Pulmonary artery endothelial cell (primary cell): ENCODE measurements around the gene SLC8A2. TPM values are rescaled to one million over a fixed set of nuclear protein-coding genes. Genes with fewer than 3 reads are reported as not detected.

ENCODE experiments used
- DNase-seq: peaks from one replicate; pipeline ENCODE4 v3.0.0-alpha.2; 2011; ENCODE audit warnings: low read depth, low spot score
- total RNA-seq: library from RNA; depleted of rRNA; stranded (reverse); fragments of >200 nt; gene quantifications from 2 replicates; pipeline ENCODE4 v1.2.3, GENCODE V29; 2014

The SLC8A2 gene
- total RNA-seq, 1 donor from 2014 or later: not detected

DNA sequence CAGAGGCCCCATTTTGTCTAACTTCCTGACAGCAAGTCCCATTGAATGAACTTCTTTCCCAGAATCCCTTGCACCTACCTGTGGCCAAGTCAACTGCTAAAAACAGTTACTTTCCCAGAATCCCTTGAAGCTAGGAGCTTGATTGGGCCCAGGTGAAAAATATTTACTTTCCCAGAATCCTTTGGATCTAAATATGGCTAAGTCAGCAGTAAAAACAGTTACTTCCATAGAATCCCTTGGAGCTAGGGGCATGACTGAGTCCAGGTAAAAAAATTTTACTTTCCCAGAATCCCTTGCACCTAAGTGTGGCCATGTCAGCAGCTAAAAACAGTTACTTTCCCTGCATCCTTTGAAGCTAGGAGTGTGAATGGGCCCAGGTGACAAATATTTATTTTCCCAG is 39.2 kb downstream of the SLC8A2 start:
- DNase-seq: no peak

DNA sequence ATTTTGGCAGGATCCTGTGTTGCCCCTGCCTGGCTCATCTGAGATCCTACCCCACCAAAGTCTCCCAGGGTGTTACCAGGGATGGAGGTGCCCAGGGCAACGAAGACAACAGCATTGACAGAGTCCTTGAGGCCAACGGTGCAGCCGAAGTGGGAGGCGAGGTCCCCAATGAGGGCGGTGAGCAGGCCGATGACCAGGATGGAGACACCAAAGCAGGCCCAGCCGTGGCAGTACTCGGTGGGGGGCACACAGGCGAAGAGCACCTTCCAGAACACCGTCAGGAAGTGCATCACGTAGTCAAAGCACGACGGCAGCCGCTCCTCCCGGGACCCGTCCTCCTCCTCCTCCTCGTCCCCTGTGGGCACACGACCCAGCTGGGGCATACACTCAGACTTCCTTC is 39.6 kb downstream of the SLC8A2 start:
- DNase-seq: no peak

DNA sequence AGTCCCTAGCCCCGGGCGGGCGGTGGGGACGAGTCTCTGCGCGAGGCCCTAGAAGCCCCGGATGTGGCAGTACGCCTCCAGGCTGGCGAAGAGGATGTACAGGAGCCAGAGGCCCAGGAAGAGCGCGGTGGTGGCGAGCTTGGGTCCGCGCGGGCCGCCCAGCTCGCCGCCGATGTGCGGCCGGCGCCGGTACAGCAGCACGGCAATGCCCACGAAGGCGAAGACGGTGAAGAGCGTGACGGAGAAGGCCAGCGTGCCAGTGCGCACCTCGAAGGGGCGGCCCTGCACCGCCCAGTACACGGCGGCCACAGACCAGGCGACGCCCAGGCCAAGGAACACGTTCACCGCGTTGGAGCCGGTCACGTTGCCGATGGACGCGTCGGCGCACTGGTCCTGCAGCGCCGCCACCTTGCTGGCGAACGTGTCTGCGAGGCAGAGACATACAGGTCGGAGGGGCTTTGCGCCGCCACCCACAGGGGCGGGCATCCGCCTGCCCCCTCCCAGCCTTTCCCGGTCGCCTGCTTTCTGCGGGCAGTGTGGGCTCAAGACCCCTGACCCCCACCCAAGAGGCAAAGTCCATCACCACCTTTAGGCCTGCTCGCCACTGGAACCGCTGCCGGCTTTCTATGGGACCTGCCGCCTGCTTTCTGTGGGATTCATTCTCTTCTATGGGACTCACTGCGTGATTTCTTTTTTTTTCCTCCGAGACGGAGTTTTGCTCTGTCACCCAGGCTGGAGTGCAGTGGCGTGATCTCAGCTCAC is 41.5 kb downstream of the SLC8A2 start:
- no peak for DNase-seq

DNA sequence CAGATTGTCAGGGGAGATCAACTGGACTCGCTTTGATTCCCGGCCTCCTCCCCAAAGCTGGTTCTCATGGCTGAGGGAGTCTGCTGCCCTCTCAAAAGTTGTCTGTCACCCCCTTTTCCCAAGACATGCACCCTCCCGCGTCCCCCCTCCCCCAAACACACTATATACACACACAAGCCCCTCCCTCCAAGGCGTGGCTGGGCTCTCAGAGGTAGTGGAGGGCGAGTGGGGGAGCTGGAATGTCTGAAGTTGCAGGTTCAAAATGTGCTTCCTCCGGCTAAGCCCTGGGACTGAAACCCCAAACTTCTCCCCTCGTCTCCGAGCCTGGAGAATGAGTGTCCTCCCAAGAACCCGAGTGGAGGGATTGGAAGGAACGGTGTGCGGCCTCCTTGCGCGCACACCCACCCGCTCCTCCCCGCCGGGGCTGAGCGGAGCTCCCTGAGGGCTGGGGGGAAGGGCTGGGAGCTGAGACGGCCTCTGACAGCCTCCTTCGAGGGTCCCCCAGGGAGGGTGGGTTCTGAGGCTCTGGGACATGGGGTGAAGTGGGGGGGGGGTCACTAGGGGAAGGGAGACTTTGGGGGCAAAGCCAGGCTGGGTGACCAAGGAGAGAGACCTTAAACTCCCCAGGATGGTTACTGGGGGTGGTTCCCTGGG is 42.4 kb downstream of the SLC8A2 start:
- no peak for DNase-seq

DNA sequence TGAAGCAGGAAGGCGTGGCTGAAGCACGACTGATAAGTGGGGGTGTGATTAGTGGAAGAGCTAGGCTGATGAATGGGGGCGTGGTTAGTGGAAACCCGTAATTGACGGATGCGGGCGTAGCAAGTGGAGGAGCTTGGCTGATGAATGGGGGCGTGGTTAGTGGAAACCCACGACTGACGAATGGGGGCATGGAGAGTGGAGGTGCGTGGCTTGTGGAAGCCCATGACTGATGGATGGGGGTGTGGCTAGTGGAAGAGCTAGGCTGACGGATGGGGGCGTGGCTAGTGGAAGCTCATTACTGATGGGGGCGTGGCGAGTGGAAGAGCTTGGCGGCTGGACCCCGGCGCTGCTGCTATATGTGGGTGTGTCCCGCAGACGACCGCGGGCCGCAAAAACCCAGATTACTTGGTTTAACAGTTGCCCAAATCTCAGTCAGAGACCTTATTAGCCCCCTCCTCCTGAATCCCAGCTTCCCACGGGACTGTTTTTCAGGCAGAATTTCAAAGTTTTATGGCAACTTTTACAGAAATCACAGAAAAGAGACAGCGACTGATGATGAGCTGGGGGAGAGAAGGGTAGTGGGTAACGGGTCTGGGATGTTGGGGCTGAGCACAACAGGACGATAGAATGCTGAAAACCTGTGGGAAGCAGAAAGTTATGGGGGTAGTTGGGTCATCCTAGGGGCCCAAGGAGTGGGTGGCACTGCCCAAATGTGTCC is 43.4 kb downstream of the SLC8A2 start:
- peak; percentile 97 for DNase-seq

DNA sequence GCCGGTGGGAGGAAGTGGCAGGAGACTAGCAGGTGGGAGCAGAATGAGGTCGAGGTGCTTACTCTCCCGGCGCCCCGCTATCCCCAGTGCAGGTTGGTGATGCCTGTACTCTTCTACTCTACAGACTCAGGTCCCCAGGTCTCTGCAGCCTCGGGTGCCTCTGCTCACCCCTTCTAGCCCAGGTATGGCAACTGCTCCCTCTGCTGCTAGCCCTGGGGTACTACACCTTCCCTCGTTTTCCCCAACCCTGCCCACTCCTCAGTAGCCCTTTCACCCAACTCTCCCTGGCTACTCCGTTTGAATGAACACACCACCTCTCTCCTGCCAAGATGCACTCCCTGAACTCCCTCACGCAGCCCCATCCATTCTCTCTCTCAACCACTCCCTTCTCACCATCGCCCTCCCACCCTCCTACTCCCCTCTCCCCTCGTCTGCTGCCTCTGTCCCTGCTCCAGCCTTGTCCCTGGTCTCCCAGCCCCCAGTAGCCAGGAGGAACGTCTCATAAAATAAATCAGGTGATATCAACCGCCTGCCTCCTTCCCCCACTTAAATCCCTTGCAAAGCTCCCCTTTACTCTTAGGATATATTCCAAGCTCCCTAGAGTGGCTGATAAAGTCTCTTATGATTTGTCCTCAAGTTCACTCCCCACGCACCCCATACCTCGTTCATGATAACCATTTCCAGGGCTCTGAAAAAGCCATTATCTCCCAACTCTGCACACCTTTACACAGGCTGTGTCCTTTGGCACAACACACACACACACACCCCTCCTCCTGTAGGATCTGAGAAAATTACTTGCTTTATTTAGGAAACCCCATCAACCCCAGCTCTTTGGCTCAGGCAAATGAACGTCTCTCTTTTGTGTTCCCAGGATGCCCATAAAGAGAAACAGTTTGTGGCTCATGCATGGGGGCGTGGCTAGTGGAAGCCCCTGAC is 44.2 kb downstream of the SLC8A2 start:
- no peak for DNase-seq

DNA sequence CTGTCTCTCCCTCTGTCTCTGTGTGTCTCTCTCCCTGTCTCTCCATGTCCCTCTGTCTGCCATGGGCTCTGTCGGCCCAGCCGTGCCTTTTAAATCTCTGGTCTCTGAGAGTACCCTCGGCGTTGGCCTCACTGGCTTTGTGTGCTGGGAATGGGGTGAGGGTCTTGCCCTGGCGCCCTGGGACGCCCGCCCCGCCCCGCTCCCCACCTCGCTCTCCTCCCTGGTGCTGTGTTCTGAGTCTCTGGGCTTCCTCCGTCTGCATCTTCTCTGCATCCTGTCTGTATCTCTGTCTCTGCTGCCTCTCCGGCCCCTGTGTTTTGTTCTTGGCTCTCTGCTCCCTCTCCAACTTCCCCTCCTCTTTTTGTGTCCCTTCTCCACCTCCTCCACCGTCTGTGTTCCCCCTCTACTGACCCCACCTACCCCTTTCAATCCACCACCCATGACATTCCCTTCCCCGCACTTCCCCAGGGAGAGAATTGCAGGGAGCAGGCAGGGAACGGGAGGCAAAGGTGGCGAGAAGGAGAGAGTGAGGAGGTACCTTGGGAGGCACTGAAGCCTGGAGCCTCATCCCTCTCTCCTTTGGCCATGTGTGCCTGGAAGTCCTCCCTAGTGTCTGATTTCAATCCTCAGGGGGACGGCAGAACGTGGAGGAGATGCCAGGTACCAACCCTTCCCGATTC is 48.4 kb downstream of the SLC8A2 start:
- DNase-seq: no peak

DNA sequence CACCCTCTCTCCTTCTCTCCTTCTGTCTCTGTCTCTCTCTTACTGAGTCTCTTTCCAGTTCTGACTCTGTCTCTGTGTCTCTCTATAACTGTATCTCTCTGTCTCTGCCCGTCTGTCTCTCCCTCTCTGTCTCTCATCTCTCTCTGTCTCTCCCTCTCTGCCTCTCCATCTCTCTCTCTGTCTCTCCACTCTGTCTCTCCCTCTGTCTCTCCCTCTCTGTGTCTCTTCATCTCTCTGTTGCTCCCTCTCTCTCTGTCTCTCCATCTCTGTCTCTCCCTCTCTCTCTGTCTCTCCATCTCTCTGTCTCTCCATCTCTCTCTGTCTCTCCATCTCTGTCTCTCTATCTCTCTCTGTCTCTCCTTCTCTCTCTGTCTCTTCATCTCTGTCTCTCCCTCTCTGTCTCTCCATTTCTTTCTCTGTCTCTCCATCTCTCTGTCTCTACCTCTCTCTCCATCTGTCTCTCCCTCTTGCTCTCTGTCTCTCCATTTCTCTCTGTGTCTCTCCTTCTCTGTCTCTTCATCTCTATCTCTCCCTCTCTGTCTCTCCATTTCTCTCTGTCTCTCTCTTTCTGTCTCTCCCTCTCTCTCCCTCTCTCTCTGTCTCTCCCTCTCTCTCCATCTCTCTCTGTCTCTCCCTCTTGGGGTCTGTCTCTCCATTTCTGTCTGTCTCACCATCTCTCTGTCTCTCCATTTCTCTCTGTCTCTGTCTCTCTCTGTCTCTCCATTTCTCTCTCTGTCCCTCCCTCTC is 49.1 kb downstream of the SLC8A2 start:
- no peak for DNase-seq

DNA sequence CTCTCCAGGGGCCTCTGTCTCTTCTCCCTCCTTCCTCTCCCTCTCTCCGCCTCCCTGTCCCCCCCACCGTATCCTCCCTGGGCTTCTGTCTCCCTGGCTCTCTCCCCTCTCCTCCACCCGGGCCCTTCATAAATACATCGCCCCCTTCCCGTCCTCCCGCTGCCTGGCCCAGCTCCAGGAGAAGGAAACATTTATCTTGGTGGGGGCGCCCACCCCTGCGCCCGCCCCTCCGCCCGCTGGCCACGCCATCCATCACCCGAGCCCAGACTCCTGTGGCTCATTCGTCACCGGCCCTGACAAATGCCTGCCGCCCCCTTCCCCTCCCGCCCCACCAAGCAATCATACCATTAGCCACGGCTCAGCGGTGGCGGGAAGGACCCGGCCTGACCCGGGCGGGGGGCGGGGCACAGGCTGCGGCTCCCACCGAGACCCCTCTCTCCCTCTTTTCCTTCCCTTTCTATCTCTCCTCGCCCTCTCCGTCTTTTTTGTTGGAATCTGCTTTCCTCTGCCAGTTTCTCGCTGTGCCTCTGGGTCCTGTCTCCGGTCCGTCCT is 49.8 kb downstream of the SLC8A2 start:
- DNase-seq: no peak

DNA sequence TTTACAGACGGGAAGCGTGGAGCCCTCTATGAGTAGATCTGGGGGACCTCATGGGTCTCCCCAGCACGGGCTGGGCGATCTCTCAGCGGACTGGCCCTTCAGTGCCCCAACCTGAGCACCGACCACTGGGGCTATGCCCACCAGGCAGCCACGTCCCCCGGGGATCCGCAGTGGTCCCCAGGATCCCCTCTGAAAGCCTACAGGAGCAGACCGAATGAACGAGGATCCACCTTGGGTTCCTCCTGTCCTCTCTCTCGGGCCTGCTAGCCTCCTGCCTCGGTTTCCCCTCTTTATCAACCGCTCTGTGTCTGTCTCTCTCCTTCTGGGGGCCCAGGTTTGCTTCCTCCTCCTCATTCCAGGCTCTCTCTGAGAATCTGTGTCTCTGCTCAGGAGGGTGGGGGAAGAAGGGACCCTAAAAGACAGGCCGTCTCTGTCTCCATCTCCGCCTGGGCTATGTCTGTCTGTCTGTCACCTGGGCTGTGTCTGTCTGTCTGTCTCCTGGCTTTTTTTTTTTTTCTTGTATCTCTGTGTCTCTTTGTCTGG is 50.4 kb downstream of the SLC8A2 start:
- DNase-seq: no peak

DNA sequence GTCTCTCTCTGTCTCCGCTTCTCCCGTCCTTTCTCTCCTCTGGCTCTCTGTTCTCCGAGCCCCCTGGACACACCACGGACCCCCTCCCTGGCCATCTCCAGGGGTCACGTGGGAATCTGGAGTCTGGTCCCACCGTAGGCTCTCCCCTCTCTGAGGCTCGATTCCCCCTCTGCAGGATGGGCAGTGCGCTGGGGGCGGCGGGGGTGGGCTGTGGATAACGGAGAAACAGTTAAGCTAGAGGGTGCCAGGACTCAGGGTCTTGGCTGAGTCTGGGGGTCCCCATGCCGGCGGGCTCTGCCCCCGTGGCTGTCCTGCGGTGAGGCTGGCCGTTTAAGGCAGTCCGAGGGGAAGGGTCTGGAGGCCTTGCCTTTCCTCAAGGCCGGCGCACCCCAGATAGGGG is 51.9 kb downstream of the SLC8A2 start:
- no peak for DNase-seq

DNA sequence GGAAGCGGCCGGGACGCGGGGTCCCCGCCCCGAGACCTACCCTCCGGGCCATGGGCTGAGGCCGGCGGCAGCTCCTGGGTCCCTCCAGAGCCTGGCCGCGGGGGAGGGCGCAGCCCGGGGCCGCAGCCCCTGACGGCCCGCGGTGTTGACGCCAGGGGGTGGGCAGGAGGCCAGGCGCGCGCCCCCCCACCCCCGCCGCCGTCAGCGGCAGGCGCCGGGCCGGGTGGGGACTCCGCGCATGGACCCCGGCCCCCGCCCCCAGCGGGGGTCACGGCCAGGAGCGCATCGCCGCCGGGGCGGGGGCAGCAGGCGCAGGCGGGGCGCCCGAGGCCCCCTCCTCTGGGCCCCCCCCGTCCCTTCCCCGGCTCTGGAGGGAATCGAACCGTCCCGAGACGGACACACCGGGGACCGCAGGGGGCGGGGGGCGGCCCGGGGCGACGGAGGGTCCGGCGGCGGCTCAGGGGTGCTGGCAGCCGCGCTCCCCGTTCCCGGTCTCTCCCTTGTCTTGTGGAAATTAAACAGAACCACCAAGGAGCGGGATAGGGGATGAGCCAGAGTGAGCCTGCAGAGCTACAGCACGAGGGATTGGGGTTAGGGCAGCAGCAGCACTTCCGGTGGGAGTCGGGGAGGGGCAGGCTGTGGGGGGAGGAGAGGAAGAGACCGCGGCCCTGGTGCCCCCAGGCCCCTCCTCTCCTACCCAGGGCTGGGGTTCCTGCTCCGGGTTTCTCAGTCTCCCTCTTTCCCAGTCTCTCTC is 52.5 kb downstream of the SLC8A2 start, which contains the start of gene MEIS3:
MEIS3 (minus strand) TSS at position 498 of the 754 bp plus-strand sequence; CDS start at position 52, 446 bp downstream.
- no peak for DNase-seq

DNA sequence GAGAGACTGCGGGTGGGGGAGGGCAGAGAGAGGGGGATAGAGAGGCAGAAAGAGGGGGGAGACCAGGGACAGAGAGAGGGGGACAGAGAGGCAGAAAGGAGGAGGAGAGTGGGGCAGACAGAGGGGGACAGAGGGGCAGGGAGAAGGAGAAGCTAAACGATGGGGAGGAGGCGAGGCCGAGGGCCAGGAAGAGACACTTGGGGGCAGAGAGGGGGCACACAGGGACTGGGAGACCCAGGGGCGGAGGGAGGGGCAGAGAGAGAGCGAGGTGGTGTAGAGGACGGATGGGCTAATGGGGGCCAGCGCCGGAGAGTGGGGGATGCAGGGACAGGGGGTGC is 53.0 kb downstream of the SLC8A2 start:
- DNase-seq: no peak

DNA sequence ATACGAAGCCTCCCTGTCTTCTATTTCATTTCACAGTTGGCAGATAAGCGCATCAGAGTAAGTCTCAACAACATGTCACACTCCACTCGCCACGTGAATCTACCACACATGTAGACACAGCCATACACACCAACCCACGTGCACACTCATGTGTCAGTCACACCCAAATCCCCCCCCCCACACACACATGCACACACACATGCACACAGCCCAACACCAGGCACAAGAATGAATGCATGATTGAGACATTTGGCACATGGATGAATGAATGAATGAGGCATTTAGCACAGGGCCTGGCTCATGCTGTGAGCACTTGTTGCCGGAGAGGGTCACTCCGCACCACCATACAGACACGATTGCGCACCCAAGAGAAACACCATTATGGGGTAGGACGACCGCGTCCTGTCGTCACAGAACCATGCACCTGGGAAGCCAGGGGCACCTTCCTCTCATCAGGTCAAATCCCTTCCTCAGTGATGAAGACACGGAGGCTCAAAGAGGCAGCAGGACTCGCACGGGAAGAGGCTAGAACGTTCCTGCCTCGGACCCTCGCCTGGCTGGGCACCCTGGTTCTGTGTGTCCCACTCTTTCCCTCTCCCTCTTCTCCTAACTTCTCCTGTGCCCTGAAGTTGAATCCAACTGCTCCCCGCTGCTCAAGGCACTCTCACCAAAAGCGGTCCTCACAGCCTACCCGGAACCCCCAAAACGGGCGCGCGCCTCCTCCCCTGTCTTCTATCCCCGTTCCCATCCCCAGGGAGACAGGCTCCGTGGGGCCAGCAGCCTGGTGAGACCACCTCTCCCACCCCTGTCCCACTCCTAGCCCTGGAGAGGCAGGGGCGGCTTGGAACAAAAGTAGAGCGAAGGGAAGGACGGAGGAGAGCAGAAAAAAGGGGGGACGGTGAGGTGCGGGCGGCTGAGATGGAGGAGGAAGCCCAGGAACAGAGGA is 53.7 kb downstream of the SLC8A2 start:
- DNase-seq: no peak

DNA sequence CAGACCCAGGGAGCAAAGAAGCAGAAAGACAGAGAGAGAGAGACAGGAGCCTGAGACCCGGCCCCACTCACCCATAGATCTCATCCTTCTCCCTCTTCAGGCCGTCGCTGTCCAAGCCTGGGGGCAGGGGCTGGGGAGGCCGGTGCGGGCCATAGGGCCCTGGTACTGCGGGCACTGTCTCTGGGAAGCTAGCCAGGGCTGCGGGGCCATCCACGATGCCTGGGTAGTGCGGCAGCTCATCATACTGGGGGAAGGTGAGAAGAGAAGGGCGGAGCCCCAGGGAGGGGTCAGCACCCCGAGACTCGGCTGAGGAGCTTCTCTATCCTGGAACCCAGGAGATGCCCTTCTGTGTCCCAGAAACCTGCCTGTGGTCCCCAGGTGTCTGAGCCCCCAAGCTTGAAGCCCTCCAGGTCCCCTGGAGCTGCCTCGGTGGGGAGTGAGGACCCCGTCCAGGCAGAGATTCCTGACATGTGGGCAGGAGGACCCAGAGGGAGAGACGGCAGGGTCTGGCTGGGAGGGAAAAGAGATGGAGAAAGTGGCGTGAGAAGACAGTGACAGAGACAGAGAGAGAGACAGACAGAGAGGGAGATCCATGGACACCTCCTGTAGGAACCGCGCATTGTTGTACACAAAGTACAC is 54.5 kb downstream of the SLC8A2 start:
- no peak for DNase-seq

DNA sequence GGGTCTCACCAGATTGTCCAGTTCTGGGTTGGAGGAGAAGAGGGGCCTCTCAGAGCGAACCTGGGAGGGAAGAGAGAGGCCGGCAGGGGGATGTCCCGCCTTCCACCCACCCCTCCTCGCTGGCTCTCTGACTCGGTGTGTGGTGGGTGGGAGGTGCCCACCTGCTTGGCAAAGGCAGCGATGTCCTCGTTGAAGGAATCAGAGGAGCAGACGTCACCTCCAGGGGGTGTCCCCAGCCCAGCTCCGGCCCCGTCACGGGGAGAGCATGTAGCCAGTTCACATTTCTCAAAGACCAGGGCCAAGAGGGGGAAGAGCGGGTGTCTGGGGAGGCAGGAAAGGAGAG is 55.1 kb downstream of the SLC8A2 start:
- DNase-seq: no peak

DNA sequence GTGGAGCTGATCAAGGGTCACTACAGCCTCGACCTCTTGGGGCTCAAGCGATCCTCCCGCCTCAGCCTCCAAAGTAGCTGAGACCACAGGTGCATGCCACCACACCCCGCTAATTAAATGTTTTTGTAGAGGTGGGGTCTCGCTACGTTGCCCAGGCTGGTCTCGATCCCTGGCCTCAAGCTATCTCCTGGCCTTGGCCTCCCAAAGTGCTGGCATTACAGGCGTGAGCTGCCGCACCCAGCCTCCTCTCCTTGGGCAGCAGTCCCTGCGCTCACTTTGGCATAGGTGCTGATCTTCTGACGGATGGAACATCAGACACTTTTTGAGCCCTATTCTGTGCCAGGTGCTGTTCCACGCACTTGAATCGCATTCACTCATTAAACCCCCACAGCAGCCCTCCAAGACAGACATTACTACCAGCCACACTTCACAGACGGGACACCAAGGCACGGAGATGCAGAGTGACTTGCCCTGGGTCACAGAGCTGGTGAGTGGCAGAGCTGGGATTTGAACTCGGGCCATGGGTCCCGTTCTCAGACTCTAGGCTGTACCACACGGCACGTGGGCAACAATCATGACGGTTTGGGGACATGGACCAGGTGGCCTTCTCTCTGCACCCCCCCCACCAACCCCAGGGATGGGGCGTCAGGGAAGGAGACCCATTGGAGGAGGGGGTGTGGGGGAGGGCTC is 55.6 kb downstream of the SLC8A2 start:
- no peak for DNase-seq
